GM19240 (cell line): ENCODE data around the gene FASTK.
A peak's percentile ranks its signal among the peaks of the same experiment; 100 is the strongest.

Source experiments
- DNase-seq: peaks from one replicate; pipeline ENCODE4 v3.0.0; 2011; ENCODE audit warnings: low spot score; ENCODE audit not compliant: insufficient read length

The FASTK gene

GRCh38 chr7:151080522-151081169 lies at the start of gene FASTK:
Gene FASTK, minus strand, starts transcription at chr7:151080809. Its CDS starts 43 bp downstream, at chr7:151080766.
- DNase-seq, result peak; percentile 97

- DNase-seq, result no peak
Observed at GRCh38 chr7:151129960-151130591, 49.5 kb upstream of the FASTK start.

GRCh38 chr7:151129117-151129959 lies 48.7 kb upstream of the FASTK start:
- DNase-seq, result no peak

GRCh38 chr7:151128716-151129115 lies 48.1 kb upstream of the FASTK start:
- DNase-seq, result no peak

GRCh38 chr7:151128144-151128543 lies 47.5 kb upstream of the FASTK start:
- no peak for DNase-seq

GRCh38 chr7:151126491-151127137 lies 46.0 kb upstream of the FASTK start:
- DNase-seq, result no peak

GRCh38 chr7:151125846-151126481 lies 45.4 kb upstream of the FASTK start:
- no peak for DNase-seq

GRCh38 chr7:151125470-151125845 lies 44.8 kb upstream of the FASTK start:
- no peak for DNase-seq

GRCh38 chr7:151124899-151125399 lies 44.3 kb upstream of the FASTK start:
- DNase-seq, result no peak

GRCh38 chr7:151124481-151124880 lies 43.9 kb upstream of the FASTK start:
- no peak for DNase-seq

GRCh38 chr7:151123822-151124464 lies 43.3 kb upstream of the FASTK start:
- DNase-seq, result peak; percentile 100

GRCh38 chr7:151123158-151123821 lies 42.7 kb upstream of the FASTK start:
- DNase-seq, result no peak

GRCh38 chr7:151122796-151123157 lies 42.2 kb upstream of the FASTK start:
- DNase-seq, result no peak

GRCh38 chr7:151122276-151122675 lies 41.7 kb upstream of the FASTK start:
- no peak for DNase-seq

GRCh38 chr7:151121380-151122170 lies 41.0 kb upstream of the FASTK start:
- no peak for DNase-seq

GRCh38 chr7:151120896-151121295 lies 40.3 kb upstream of the FASTK start:
- no peak for DNase-seq

GRCh38 chr7:151119902-151120301 lies 39.3 kb upstream of the FASTK start:
- DNase-seq, result no peak

- no peak for DNase-seq
Observed at GRCh38 chr7:151119055-151119415, 38.4 kb upstream of the FASTK start.
